Erythroblast (primary cell): ENCODE measurements around the gene RANBP9.

Source experiments
- GATA1 ChIP-seq: IDR thresholded peaks from 2 replicates; pipeline ENCODE4 v1.6.1; 2011; ENCODE audit warnings: low read depth, mild to moderate bottlenecking, control low read depth, low read length, moderate library complexity
- POLR2A ChIP-seq: IDR thresholded peaks from 2 replicates; pipeline ENCODE4 v1.6.1; 2011; ENCODE audit warnings: mild to moderate bottlenecking, low read length

- TF ChIP-seq POLR2A (no peak), GATA1 (no peak)
Measured at GRCh38 chr6:13655700-13656099, 55.9 kb downstream of the RANBP9 start.
